ENCODE results near the gene WARS2.

DNA sequence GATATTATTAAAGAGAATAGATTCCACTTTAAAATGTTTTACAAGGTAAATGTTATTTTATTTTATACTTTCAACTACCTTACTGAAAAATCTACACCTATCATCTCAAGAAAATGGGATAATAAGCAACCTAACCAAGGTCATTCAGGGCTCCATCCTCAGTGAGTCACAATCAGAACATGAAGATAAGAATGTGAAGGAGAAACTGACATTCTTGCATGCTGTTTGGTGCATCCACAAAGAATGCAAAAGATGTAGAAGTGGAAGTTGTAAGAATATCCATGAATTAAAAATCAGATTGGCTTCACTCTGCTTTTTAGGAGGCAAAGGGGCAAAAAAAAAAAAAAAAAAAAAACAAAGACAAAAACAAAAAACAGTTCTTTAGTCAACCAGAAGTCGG, 6.5 kb downstream of the WARS2 start:
- TF ChIP-seq, protein P1, sequence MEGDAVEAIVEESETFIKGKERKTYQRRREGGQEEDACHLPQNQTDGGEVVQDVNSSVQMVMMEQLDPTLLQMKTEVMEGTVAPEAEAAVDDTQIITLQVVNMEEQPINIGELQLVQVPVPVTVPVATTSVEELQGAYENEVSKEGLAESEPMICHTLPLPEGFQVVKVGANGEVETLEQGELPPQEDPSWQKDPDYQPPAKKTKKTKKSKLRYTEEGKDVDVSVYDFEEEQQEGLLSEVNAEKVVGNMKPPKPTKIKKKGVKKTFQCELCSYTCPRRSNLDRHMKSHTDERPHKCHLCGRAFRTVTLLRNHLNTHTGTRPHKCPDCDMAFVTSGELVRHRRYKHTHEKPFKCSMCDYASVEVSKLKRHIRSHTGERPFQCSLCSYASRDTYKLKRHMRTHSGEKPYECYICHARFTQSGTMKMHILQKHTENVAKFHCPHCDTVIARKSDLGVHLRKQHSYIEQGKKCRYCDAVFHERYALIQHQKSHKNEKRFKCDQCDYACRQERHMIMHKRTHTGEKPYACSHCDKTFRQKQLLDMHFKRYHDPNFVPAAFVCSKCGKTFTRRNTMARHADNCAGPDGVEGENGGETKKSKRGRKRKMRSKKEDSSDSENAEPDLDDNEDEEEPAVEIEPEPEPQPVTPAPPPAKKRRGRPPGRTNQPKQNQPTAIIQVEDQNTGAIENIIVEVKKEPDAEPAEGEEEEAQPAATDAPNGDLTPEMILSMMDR (IDR thresholded peaks at IDR 0.05): no peak
- TF ChIP-seq POLR2AphosphoS5 (IDR thresholded peaks at IDR 0.05): no peak
- TF ChIP-seq EP300 (IDR thresholded peaks at IDR 0.05): no peak

All from sigmoid colon (tissue), 4 donors.